Tongue (tissue), 2 donors: ENCODE measurements around the gene SETMAR. TPM values are rescaled to one million over a fixed set of nuclear protein-coding genes. Genes with fewer than 3 reads are reported as not detected.
A peak's percentile ranks its signal among the peaks of the same experiment; 100 is the strongest.
"Not testable (repeated sequence)": the region's sequence is repeated elsewhere in the genome, so short reads cannot be mapped to it uniquely, and the experiment has no call there.

ENCODE experiments used
- DNase-seq: peaks from one replicate; pipeline ENCODE4 v3.0.0-alpha.2; 2015
- total RNA-seq: library from RNA; depleted of rRNA; stranded (reverse); fragments of >200 nt; gene quantifications from one replicate; pipeline ENCODE4 v1.2.3, GENCODE V29; 2014

SETMAR gene
- total RNA-seq, result 14.7 TPM

DNA sequence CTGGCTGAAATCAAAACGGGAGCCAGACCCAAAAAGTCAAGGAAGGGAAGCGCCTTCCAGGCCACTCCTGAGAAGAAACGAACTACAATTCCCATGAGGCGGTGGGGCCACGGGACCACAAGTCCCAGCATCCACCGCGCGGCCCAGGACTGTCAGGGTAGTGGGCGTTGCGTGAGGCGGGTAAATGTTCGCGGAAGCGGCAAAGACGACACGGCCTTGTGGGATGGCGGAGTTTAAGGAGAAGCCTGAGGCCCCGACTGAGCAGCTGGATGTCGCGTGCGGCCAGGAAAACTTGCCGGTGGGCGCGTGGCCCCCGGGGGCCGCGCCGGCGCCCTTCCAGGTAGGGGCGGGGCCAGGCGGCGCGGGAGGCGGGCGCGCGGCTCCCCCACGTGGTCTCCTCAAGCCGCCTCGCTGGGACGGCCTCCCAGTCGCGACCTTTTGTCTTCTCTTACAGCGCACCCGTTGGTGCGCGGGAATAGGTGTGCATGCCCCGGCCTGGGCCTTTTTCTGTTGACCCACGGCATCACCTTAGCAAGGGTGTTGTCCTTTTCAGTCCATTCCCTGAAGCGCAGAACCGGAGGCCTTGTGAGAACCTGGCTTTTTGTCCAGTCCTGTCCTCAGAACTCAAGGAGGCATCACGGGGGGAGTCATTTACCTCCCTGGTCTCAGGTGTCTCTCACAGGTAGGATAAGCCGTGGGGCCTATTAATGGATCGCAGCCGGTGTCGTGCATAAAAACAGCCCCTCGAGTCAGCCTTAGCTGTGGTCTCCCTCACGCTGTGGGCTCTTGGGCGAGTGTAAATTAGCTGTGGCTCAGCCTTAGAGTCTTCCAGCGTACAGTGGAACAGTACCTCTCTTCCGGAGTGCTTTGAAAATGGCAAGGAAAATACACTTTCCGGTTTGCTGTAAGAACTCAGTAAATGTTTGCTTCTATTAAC lies at the start of gene SETMAR:
Gene SETMAR, plus strand, starts transcription at position 183 of the 937 bp plus-strand sequence. Its CDS starts 2 bp downstream, at position 185.
- DNase-seq, result peak; percentile 96

DNA sequence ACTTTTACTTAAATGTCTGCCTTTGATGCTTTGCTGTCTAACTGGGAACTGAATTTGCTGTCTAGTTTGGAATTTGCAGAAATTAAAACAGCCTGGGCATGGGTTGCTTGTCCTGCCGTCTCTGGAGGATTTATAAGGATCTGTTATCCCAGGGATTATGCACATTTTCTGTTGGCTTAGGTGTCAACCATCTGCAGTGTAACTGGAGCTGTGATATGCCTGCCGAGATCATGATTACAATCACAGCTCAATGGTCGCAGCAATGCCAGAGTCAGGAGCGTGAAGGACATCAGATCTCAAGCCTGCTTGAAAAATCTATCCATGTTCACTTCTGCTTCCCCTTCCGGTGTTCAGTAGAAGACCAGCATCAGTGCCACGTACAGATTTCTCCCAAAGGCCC lies 41.8 kb upstream of the SETMAR start:
- DNase-seq, result peak; percentile 22

DNA sequence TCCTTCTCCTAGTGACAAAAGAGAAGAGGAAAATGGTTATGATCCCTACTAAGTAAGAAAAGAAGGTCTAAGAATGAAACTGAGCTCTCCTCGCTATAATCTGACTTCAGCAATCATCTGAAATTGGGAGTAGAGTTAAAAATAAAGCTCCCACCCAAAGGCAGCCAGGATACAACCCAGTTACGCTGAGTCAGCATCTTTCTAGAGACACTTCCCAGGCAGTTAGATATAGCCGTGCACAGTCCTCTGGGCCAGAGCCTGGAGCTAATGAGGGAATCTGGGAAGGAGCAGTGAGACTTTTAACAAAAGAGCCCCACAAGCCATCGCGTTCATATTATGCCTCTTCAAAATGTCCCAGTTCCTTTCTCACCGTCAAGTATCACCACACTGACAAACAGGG lies 39.1 kb upstream of the SETMAR start:
- DNase-seq, result no peak

DNA sequence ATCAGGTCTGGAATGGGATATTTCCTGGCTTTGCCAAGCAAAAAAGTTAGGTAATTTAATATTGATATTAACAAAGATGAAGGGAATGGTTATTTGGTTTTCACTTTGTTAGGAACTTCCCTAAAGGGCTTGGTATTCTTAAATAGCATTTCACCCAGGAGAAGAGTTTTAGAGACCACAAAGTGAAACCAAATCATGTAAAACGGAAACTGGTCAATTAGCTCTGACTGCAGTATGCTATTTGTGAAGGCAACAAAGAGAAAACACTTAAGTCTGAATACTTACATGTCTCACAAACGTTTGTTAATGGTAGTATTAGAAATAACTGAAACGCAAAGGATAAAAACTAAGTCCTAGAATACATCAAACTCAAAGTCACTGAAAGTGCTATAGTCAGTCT lies 32.4 kb upstream of the SETMAR start:
- no peak for DNase-seq

DNA sequence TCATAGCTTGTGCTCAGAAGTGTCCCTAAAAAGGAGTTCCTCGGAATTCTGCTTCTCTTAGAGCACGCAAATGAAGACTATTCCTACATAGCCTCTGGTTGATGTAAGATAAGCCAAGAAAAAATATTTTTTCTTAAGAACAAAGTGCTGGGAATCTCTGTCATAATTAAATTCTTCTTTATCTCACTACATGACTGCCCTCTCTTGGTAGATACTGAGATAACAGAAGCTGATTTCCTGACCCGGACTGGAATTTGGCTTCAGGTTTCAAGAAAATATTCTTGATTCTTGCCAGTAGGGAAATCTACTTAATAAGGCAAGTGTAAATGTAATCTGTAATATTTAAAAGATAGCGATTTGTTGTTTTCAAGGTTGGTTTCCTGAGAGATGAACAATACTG lies 31.3 kb upstream of the SETMAR start:
- peak; percentile 74 for DNase-seq

DNA sequence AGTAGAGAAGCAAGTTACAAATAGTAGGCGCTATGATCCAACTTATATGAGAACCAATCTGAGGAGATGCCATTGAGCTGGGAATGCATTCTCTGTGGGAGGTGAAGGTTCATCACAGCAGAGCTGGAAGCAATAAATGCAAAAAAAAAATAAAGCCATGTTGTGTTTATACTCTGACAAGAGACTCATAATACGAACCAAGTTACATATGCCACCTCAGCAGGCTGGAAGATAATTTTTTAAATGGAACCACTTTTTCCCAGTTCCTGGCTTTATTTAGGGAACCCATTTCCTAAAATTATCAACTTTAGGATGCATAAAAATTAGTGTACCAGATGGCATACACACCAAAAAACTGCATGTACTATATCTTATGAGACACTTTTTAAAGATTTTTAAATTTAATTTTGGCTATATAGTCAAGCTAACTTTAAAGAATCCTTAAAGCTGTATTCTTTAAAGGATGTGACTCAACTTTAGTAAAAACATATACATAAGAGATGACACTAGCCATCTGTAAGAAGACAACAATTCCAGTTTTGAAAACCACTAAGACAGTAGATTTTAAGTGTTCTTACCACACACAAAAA lies 23.6 kb upstream of the SETMAR start:
- no peak for DNase-seq

DNA sequence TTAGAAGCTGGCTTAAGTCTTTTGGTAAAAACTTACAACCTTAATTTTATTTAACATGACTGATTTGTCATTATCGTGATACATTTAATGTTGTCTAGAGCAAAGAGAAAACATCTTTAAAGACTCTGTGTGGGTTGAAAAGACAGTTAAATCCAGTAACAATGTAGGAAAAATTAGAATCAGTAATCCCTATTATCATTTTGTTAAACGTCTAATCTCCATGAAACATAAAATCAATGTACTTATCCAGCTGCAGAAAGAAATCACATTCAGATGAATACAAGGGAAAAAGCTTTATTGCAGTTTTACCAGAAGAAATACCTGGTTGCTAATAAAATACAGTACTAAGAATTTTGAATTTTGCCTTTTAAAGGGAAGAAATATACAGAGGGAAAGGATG lies 21.2 kb upstream of the SETMAR start:
- no peak for DNase-seq

DNA sequence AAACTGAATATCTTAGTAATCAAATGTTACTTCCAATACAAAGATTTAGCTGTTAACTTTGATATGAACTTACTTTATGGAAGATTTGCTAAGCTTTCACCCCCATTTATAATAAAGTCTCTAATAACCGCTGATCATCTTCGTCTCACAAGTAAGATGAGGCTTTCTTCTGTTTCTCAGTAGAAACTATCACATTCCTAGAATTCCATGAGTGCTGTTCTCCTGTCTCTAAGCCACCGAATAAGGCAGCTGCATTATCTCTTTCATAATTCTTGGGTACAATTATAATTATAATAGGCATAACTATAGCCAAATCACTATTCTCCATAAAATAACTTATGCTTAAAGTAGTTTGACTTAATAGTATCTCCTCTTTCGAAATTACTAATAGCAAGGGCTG lies 18.3 kb upstream of the SETMAR start:
- DNase-seq, result no peak

DNA sequence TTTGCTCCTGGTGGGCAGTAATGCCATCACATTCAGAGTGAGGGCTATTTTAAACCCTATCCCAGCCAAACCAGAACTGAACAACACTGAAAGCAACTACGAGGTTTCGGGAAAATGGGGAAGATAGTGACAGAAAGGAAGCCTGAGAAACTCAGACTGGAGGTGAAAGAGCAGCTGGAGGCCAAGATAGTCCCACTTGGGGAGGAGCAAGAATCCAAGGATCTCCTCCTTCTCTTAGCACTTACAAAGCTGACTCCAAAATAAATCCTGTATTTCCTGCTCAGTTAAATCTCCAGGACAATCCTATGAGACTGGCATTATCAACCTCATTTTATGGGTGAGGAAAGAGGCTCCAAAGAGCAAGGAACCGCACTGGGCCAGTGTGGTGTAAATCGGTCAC lies 14.1 kb upstream of the SETMAR start:
- no peak for DNase-seq

DNA sequence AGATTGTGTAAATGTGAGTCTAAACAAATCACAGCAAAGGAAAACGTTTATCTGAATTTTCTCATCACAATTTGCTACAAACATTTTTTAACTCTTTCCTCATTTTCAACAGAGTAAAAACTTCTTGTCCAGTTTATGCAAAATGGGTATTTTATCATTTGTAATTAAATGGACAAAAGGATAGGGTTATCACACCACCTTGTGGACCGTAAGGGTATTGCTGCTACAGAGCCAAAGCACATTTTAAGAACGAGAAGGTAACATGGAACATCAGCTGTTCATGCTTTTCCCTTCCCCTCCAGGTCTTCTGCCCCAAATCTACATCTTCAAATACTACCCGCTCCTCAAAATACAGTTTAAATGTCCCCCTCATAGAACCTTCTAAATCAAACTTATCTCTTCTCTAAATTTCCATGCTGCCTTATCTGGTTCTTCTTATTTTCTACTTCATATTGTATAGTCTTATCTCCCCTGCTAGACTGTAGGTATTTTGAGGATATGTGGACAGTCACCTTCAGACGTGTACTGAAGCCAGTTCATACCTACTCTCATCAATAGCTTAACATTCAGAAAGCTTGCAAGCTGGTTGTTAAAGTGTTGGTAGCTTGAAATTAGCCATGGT lies 12.8 kb upstream of the SETMAR start:
- peak; percentile 68 for DNase-seq

DNA sequence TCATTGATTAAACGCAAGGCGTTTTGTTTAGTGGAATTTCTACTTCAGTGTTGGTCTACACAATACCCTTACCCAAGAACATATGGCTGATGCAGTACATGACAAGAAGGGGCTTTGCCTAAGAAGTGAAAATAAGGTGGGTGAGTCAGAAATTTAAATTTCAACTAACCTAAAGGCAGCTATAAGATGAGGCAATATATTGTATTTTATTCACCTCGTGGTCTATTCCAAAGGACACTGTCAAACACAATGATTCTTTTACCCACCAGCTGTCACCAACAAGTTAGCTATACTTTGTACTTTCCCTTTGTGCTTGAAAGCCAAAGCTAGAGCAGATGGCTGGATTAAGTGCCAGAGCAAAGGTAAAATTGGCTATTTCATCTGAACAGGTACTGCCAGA lies 10.9 kb upstream of the SETMAR start:
- DNase-seq, result no peak

DNA sequence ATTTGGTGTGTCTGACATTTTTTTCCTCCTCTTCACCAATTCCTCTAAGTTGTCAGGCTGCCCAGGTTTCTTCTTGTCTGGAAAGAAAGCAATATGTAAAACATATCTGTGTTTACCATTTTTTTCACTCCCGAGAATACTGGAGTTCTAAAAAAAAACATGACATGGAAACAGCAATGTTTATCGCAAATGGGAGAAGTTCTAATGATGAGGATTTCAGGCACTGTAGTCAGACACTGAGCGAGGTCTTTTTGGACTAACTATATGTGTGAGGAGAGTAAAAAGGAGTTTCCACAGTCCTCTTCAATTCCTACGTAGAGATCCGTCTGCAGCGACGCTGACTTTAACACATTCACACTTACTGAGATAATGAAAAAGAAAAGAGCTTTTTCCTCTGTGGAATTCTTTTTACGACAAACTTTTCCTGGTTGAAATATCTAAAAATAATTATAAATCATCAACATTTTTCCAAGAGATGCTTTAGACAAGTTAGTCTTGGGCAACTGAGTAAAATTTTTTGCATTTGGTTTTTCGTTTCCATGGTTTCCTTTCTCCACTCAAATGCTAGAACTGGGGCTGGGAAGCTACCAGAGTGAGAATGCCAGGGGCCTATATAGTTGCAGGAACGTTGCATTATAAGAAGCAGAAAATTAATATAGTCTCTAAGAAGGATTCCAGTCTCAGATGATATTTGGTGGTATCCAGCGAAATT lies 8.4 kb upstream of the SETMAR start:
- no peak for DNase-seq

DNA sequence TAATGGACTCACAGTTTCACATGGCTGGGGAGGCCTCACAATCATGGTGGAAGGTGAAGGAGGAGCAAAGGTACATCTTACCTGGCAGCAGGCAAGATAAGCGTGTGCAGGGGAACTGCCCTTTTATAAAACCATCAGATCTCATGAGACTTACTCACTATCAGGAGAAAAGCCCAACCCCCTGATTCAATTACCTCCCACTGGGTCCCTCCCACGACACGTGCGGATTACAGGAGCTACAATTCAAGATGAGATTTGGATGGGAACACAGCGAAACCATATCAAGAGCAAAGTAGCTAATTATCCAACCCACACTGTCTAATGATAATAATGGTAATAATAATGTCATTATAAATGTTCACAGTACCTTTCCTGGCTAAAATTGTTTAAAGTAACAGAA lies 6.7 kb upstream of the SETMAR start:
- DNase-seq, result not testable (repeated sequence)

DNA sequence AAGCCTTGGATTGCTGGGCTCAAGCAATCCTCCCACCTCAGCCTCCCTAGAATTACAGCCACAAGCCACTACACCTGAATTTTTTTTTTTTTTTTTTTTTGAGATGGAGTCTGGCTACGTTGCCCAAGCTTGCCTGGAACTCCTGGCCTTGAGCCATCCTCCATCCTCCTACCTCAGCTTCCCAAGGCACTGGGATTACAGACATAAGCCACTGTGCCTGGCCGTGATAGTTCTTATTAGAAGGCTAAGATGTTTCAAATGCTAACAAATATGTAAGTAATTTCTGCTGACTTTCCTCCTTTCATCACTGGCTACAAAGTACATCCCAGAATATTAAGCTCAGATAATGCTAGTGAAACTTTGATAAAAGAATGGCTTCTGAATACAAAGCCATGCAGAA lies 5.7 kb upstream of the SETMAR start:
- DNase-seq, result no peak

DNA sequence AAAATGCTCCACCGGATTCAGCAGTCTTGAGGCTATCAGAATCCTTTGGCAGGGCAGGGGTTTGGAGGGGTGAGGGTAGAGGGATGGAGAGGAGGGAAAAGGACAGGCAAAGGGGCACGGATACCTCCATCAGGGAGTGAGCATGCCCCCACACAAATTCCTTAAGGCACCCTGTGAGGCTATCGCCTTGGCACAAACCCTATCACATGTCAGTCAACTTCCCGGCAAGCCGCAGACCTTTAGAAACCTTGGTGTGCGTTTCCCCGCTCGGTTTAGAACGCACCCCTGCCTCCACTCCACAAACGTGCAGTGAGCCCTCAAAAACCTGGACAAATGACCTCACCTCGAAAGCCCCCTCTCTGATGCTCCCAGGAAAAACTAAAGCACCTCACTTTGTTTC lies 422 bp upstream of the SETMAR start:
- no peak for DNase-seq

DNA sequence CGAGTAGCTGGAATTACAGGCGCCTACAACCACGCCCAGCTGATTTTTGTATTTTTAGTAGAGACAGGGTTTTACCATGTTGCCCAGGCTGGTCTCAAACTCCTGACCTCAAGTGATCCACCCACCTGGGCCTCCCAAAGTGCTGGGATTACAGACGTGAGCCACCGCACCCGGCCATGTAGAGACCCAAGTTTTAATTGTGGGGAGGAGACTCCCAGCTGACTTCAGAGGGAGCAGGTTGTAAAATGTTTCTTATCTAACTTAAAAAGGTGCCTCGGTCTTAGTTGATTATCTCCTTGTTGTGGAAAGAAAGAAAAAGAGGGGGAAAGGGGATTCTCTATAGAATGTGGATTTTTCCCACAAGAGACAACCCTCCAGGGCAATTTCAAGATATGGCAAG lies 2.0 kb downstream of the SETMAR start:
- not testable (repeated sequence) for DNase-seq

DNA sequence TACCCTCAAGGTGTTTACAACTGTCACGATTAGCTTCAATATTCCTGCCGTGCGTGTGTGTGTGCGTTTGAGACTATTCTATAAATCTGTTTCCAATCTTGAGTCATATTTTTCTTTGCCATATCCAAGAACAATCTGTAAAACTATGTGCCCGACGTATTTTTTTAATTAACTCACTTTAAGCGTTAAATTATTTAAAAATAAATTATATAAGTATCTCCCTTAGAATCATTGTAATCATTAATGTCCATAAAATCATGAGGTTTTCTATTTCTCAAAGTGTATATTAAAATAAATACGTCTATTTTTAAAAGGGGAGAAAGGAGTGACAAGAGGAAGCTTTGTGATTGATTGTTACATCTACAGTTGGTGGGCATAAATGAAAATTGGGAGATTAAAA lies 2.9 kb downstream of the SETMAR start:
- no peak for DNase-seq

DNA sequence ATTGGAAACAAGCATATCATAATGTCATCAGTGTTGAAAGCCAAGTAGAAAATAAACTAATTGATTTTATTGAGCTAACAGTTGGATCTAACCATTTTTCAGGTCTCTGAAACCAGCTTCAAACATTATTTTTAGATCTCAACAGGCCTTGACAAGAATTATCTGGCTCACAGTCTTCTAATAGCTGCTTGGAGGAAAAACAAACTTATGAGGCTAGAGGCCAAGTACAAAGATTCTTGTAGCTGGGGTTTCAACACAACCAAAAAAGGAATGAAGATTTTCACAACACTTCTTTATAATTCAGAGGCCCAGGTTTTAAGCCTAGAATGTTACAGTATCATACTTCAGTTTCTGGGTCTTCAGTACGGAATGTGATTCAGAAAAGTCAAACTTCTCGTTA lies 3.7 kb downstream of the SETMAR start:
- peak; percentile 18 for DNase-seq

DNA sequence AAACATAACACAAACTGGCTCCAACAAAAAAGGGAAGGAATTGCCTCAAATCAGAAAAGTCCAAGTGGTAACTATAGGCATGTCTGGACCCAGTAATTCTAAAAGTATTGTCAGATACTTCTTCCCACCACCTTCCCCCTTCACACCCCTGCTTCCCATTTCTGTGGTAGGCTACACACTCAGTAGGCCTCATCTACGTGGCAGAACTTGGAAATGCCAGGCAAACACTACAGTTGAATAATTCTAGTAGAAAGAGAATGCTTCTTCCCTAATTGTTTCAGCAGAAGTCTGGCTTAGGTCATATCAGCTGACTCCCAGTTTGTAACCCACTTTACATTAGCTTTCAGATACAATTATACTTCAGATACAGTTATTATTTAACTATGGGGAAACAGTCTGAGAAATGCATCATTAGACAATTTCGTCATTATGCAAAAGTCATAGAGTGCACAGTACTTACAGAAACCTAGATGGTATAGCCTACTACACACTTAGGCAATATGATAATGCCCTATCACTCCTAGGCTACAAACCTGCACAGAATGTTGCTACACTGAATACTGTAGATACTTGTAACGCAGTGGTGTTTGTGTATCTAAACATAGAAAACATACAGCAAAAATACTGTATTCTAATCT lies 6.4 kb downstream of the SETMAR start:
- no peak for DNase-seq

DNA sequence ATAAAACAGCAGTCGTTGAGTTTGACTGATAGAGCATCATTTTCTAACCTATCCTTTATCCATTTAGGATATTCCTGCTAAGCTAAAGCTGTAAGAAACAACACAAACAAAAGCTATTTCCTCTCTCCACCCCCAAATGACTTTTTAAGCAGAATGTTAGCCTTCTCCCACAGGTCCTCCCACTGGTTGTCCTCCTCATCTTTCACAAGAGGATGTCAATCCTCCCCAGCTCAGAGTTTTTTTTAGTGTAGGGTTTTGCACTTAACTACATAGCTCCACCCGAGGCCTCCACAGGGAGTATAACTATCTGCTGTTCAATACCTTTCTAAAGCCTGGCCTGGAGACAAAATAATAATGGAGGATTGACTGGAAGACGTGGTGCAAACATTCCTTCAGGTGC lies 7.8 kb downstream of the SETMAR start:
- no peak for DNase-seq

DNA sequence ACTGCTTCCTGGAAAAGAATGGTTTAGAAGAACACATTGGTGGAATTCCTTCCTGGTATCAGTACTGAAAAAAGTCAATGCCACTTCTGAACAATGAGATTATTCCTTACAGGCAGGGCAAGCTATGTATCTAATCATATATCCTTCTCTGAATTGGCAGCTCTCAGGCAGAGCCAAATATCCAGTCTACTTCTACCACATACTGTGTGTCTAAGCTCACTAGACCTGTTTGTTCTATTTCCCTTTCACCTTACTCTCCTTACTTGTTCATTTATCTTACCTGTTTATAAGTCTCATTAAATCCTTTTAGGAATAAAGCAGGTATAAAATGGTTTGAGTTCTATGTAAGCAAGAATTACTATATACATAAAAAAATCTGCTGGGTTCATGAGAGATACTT lies 8.3 kb downstream of the SETMAR start:
- no peak for DNase-seq

DNA sequence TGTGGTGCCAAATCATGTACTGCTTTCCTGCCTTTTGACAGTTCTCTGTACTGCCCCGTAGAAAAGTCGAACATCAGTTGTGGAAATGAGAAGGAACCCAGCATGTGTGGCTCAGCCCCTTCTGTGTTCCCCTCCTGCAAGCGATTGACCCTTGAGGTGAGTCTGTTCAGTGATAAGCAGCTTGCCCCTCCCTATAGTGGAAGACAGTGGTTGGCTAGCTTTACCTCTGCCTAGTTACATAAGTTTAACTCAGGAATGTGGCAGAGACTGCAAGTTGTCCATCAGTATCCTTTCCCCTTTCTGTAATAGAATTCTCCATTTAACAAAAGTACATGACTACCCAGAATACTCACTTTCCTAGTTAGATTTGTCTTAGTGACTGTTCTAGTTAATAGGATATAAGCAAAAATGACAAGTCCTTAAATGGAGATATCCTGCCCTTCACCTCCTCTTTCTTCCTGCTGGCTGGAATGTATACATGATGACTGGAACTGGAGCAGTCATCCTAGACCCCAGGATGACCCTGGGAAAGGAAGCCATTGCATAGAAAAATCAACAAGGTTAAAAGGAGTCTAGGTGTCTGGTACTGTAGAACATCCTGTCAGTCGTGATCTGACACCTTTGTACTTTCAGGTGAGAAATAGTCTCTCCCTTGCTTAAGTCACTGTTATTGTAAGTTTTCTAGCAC lies 10.6 kb downstream of the SETMAR start:
- DNase-seq, result no peak
